ENCODE measurements around the gene TNKS1BP1. TPM values are rescaled to one million over a fixed set of nuclear protein-coding genes. Genes with fewer than 3 reads are reported as not detected.

The TNKS1BP1 gene
- total RNA-seq, 4 donors from 2014 or later: 119 to 162 (median 137) TPM

DNA sequence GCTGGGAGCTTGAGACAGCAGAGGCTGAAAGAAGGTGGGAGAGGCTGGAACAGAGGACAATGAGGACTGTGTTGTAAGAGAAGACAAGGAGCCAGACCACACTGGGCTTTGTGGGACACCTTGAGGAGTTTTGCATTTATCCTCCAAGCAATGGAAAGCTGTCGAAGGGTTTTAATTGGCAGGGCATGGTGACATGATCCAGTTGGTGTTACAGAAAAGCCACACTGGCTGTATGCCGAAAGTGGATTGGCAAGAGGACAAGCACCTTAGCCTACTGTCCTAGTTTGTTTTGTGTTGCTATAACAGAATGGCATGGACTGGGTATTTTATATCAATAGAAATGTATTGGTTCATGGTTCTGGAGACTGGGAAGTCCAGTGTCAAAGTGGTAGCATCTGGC is 73.7 kb downstream of the TNKS1BP1 start:
- TF ChIP-seq, protein P1, sequence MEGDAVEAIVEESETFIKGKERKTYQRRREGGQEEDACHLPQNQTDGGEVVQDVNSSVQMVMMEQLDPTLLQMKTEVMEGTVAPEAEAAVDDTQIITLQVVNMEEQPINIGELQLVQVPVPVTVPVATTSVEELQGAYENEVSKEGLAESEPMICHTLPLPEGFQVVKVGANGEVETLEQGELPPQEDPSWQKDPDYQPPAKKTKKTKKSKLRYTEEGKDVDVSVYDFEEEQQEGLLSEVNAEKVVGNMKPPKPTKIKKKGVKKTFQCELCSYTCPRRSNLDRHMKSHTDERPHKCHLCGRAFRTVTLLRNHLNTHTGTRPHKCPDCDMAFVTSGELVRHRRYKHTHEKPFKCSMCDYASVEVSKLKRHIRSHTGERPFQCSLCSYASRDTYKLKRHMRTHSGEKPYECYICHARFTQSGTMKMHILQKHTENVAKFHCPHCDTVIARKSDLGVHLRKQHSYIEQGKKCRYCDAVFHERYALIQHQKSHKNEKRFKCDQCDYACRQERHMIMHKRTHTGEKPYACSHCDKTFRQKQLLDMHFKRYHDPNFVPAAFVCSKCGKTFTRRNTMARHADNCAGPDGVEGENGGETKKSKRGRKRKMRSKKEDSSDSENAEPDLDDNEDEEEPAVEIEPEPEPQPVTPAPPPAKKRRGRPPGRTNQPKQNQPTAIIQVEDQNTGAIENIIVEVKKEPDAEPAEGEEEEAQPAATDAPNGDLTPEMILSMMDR (IDR thresholded peaks at IDR 0.05): no peak
- DNase-seq (ENCODE audit: low spot score): no peak
- no peak for ATAC-seq (ENCODE audit: low FRiP score)

Other genes starting within 250 kb of the TNKS1BP1 start
- not detected for gene LRRC55, start 143.0 kb downstream of the TNKS1BP1 start, total RNA-seq
- gene APLNR, start 87.7 kb downstream of the TNKS1BP1 start, total RNA-seq: 10 to 100 TPM in 1 of 4 donors, 1 to 10 TPM in 3; 1.3 to 11.2 (median 1.7) TPM
- gene SSRP1, start 10.9 kb upstream of the TNKS1BP1 start, total RNA-seq: 10 to 100 TPM; 53.5 to 81.8 (median 61.2) TPM
- gene P2RX3, start 13.4 kb upstream of the TNKS1BP1 start, total RNA-seq: not detected
- not detected for gene PRG3, start 56.2 kb upstream of the TNKS1BP1 start, total RNA-seq
- 1 to 10 TPM in 1 of 4 donors, not detected in 3; 1.0 TPM for gene PRG2, start 65.7 kb upstream of the TNKS1BP1 start, total RNA-seq
- gene SLC43A3, start 102.2 kb upstream of the TNKS1BP1 start, total RNA-seq: 100 to 1,000 TPM in 3 of 4 donors, 10 to 100 TPM in 1; 73.3 to 152 (median 112) TPM
- gene RTN4RL2, start 135.6 kb upstream of the TNKS1BP1 start, total RNA-seq: 1 to 10 TPM in 1 of 4 donors, under 1 TPM in 2, not detected in 1; 0.25 to 1.4 (median 0.74) TPM
- gene SLC43A1, start 190.8 kb upstream of the TNKS1BP1 start, total RNA-seq: 10 to 100 TPM; 11.5 to 40.4 (median 16.5) TPM
- 10 to 100 TPM; 42.9 to 49.0 (median 45.9) TPM for gene TIMM10, start 205.8 kb upstream of the TNKS1BP1 start, total RNA-seq
- not detected for gene SMTNL1, start 212.6 kb upstream of the TNKS1BP1 start, total RNA-seq
- 100 to 1,000 TPM in 1 of 4 donors, 10 to 100 TPM in 3; 46.5 to 104 (median 52.6) TPM for gene UBE2L6, start 242.7 kb upstream of the TNKS1BP1 start, total RNA-seq

Measured in omental fat pad (tissue), 4 donors.